Measurements from ENCODE around the gene LYSMD2.

- TF ChIP-seq CTCF (IDR thresholded peaks at IDR 0.05): no peak
- TF ChIP-seq ELK1 (IDR thresholded peaks at IDR 0.05; ENCODE audit: low read depth, low read length): no peak
- TF ChIP-seq MAX (IDR thresholded peaks at IDR 0.05): peak; percentile 52
- TF ChIP-seq POLR2A (IDR thresholded peaks at IDR 0.05; ENCODE audit: low read length): peak; percentile 56
- TF ChIP-seq REST (IDR thresholded peaks at IDR 0.05): no peak
- TF ChIP-seq CEBPB (IDR thresholded peaks at IDR 0.05): no peak
- TF ChIP-seq MAZ (IDR thresholded peaks at IDR 0.05; ENCODE audit: borderline replicate concordance, low read depth, low read length): no peak
Measured at GRCh38 chr15:51737522-51738305, at the start of gene LYSMD2.
